CD14-positive monocyte (primary cell): ENCODE measurements around the gene TMEM87B. TPM values are rescaled to one million over a fixed set of nuclear protein-coding genes. Genes with fewer than 3 reads are reported as not detected.
A peak's percentile ranks its signal among the peaks of the same experiment; 100 is the strongest.

Experiments
- DNase-seq, 3 donors: peaks; one replicate each; pipeline ENCODE4 v3.0.0-alpha.2; 2011 to 2022
- H2AFZ ChIP-seq: 2 replicates; pipeline ENCODE4 v1.6.0; 2012; ENCODE audit warnings: mild to moderate bottlenecking, low read depth, low read length, inconsistent platforms; ENCODE audit not compliant: insufficient read depth, poor library complexity, severe bottlenecking
- H3K27ac ChIP-seq, 2 donors: 1 replicate in 1 of 2; 2 replicates in 1 of 2; pipeline ENCODE4 v1.5.1; 2012 to 2013; ENCODE audit warnings: low read length in 2 of 2, control low read depth in 1 of 2, inconsistent platforms in 1 of 2, low read depth in 1 of 2, mild to moderate bottlenecking in 1 of 2
- H3K27me3 ChIP-seq, 2 donors: one replicate each; pipeline versions ENCODE4 v1.6.0 to v1.6.1; 2011 to 2013; ENCODE audit warnings: low read length in 2 of 2; ENCODE audit not compliant: control insufficient read depth in 2 of 2, insufficient read depth in 2 of 2
- H3K36me3 ChIP-seq, 2 donors: replicated peaks in 1 of 2; 1 replicate in 1 of 2; 2 replicates in 1 of 2; pipeline versions ENCODE4 v1.5.1 to v1.6.1; 2012 to 2013; ENCODE audit warnings: low read length in 2 of 2, control low read depth in 1 of 2, inconsistent platforms in 1 of 2, mild to moderate bottlenecking in 1 of 2; ENCODE audit not compliant: insufficient read depth in 2 of 2, control insufficient read depth in 1 of 2
- H3K4me1 ChIP-seq, 2 donors: 1 replicate in 1 of 2; 2 replicates in 1 of 2; pipeline versions ENCODE4 v1.5.1 to v1.6.1; 2012 to 2013; ENCODE audit warnings: low read length in 2 of 2, control low read depth in 1 of 2, inconsistent platforms in 1 of 2, mild to moderate bottlenecking in 1 of 2, moderate library complexity in 1 of 2; ENCODE audit not compliant: insufficient read depth in 2 of 2, control insufficient read depth in 1 of 2
- H3K4me2 ChIP-seq: replicated peaks from 2 replicates; pipeline ENCODE3; 2012; ENCODE audit warnings: low read length, moderate library complexity, mild to moderate bottlenecking; ENCODE audit not compliant: poor library complexity, severe bottlenecking; ENCODE audit errors: extremely low read depth
- H3K4me3 ChIP-seq, 3 experiments: fragments of 200-600 bp in 1 of 3; sonication (generic) in 1 of 3; replicated peaks in 1 of 3; 1 replicate in 2 of 3; 2 replicates in 1 of 3; pipeline ENCODE4 v1.5.1; 2011 to 2013; ENCODE audit warnings: low read length in 3 of 3, mild to moderate bottlenecking in 3 of 3, control low read depth in 2 of 3, low read depth in 2 of 3, inconsistent platforms in 1 of 3, moderate library complexity in 1 of 3
- H3K79me2 ChIP-seq: 2 replicates; pipeline ENCODE4 v1.6.0; 2012; ENCODE audit warnings: mild to moderate bottlenecking, control low read depth, inconsistent platforms, low read length, moderate library complexity; ENCODE audit not compliant: insufficient read depth
- H3K9ac ChIP-seq: 2 replicates; pipeline ENCODE4 v1.6.0; 2017; ENCODE audit warnings: low read length, mild to moderate bottlenecking; ENCODE audit not compliant: insufficient read depth, poor library complexity, severe bottlenecking
- H3K9me3 ChIP-seq, 2 donors: replicated peaks in 1 of 2; 1 replicate in 1 of 2; 2 replicates in 1 of 2; pipeline versions ENCODE4 v1.5.1 to v1.6.1; 2012 to 2013; ENCODE audit warnings: low read length in 2 of 2, control low read depth in 1 of 2; ENCODE audit not compliant: control insufficient read depth in 1 of 2, insufficient read depth in 1 of 2
- H4K20me1 ChIP-seq: 2 replicates; pipeline ENCODE4 v1.6.0; 2012; ENCODE audit warnings: mild to moderate bottlenecking, low read length, control low read depth, moderate library complexity; ENCODE audit not compliant: insufficient read depth
- H3K27ac Mint-ChIP-seq, 7 donors: one replicate each; pipeline ENCODE4 v1.8.0; 2020; ENCODE audit warnings: mild to moderate bottlenecking in 7 of 7, mixed read lengths in 7 of 7, moderate library complexity in 6 of 7, inconsistent platforms in 2 of 7
- H3K27me3 Mint-ChIP-seq, 3 donors: one replicate each; pipeline ENCODE4 v1.8.0; 2021 to 2022; ENCODE audit warnings: low read depth in 3 of 3, mild to moderate bottlenecking in 3 of 3, mixed read lengths in 3 of 3, moderate library complexity in 3 of 3, inconsistent platforms in 1 of 3
- H3K36me3 Mint-ChIP-seq, 2 donors: one replicate each; pipeline ENCODE4 v1.8.0; 2020; ENCODE audit warnings: mixed read lengths in 2 of 2, inconsistent platforms in 1 of 2, mild to moderate bottlenecking in 1 of 2
- H3K4me1 Mint-ChIP-seq: one replicate; pipeline ENCODE4 v1.8.0; 2020; ENCODE audit warnings: mild to moderate bottlenecking, mixed read lengths
- H3K4me3 Mint-ChIP-seq, 2 donors: one replicate each; pipeline ENCODE4 v1.8.0; 2020; ENCODE audit warnings: mild to moderate bottlenecking in 2 of 2, mixed read lengths in 2 of 2, moderate library complexity in 1 of 2
- H3K9me3 Mint-ChIP-seq, 7 donors: one replicate each; pipeline ENCODE4 v1.8.0; 2020 to 2022; ENCODE audit warnings: mixed read lengths in 7 of 7, mild to moderate bottlenecking in 6 of 7, moderate library complexity in 6 of 7, inconsistent platforms in 2 of 7
- WGBS: methylation state at CpG from one replicate; pipeline ENCODE4 v1.1.5; 2013; ENCODE audit warnings: missing lambda C conversion rate; ENCODE audit not compliant: insufficient coverage; 5-methylcytosine and 5-hydroxymethylcytosine counted together
- intact Hi-C, 2 donors: fragments of 100-400 bp; cut with micrococcal nuclease; formaldehyde crosslinking; loops; one replicate each; pipeline versions ENCODE4 v1.15.0 to v1.15.1; 2023
- polyA plus RNA-seq, 3 donors: library from polyadenylated mRNA; depleted of rRNA in 1 of 3; unstranded in 2 of 3; stranded (reverse) in 1 of 3; fragments of 300-500 nt in 2 of 3; fragments of >200 nt in 1 of 3; fragmentation: Illumina TruSeq in 2 of 3; gene quantifications; 1 replicate in 2 of 3; 2 replicates in 1 of 3; pipeline ENCODE4 v1.2.3, GENCODE V29; 2012 to 2021
- TF ChIP-seq, protein P1 (sequence below): fragments of 200-600 bp; IDR thresholded peaks from one replicate; pipeline ENCODE4 v1.8.0; 2022; ENCODE audit warnings: antibody characterized with exemption, mild to moderate bottlenecking

The TMEM87B gene
- polyA plus RNA-seq, 3 donors = 9.1 to 13.4 (median 11.4) TPM

DNA sequence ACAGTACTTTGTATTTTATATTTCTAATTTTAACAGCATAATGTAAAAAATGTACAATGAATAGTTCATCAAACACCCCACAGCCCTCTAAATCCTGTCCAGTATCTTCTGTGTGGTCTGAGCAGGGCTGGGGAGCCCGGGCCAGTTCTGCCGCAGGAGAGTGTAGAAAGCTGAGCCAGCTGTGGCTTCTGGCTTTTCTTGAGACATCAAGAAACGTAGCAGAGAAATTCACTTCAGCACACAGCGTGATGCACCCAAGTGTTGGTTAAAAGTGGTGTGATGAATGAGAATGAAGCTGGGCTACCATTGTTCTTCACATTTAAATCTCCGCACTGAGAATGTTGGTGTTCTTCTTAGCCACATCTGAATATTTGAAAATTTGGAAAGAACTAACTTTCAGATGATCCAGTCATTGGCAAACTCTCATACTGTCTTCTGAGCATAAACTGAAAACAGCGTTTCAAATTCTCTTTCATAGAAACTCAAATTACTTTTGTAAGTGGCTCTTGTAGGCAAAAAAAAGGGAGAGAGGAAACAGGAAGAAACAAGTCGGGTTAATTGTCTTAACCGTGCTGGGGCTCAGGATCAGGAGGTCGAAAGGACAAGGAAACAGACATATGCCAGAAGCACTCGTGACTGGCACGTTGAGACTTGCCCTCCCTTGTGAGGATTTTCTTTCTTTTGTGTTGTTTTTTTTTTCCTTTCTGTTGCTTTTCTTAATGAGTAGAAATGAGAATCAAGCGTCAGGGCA is 23.4 kb upstream of the TMEM87B start:
- Histone ChIP-seq H3K27ac (peak overlapping the region in 1 of 2 donors; percentile 86), H2AFZ (no peak overlapping the region), H3K4me3 (peak overlapping the region in 1 of 3 experiments; percentile 35), H4K20me1 (no peaks in the 10 kb centered on the region), H3K9me3 (no peaks in the 10 kb centered on the region), H3K27me3 (no peaks in the 10 kb centered on the region), H3K4me2 (peak overlapping the region; percentile 35), H3K4me1 (peaks cover 33 to 34% of the 10 kb centered on the region in 2 donors), H3K9ac (no peak overlapping the region), H3K36me3 (no peaks in the 10 kb centered on the region), H3K79me2 (no peaks in the 10 kb centered on the region)
- WGBS = 0% methylated on average over 4 of the region's 12 CpGs
- Mint-ChIP-seq H3K27me3 (peaks cover 0 to 3% (median 0%) of the 10 kb centered on the region in 3 donors), H3K27ac (peak overlapping the region; percentile 33 to 97 (median 93)), H3K4me3 (peak overlapping the region; percentile 3 to 70), H3K4me1 (peaks cover 29% of the 10 kb centered on the region), H3K36me3 (peaks cover 2 to 5% of the 10 kb centered on the region in 2 donors), H3K9me3 (peaks cover 0 to 3% (median 0%) of the 10 kb centered on the region in 7 donors)
- TF ChIP-seq, protein P1, sequence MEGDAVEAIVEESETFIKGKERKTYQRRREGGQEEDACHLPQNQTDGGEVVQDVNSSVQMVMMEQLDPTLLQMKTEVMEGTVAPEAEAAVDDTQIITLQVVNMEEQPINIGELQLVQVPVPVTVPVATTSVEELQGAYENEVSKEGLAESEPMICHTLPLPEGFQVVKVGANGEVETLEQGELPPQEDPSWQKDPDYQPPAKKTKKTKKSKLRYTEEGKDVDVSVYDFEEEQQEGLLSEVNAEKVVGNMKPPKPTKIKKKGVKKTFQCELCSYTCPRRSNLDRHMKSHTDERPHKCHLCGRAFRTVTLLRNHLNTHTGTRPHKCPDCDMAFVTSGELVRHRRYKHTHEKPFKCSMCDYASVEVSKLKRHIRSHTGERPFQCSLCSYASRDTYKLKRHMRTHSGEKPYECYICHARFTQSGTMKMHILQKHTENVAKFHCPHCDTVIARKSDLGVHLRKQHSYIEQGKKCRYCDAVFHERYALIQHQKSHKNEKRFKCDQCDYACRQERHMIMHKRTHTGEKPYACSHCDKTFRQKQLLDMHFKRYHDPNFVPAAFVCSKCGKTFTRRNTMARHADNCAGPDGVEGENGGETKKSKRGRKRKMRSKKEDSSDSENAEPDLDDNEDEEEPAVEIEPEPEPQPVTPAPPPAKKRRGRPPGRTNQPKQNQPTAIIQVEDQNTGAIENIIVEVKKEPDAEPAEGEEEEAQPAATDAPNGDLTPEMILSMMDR = no peak
- peak; percentile 29 to 46 (median 39) for DNase-seq
- intact Hi-C loops = loop anchor here in 1 of 2 donors (2.0 kb wide), 1 partner anchor 25 kb away; no protein-coding TSS in a partner anchor

GRCh38 chr2:112032224-112032586 is 22.9 kb upstream of the TMEM87B start:
- no peaks in the 10 kb centered on the region for H3K27me3 ChIP-seq
- no peak overlapping the region for H2AFZ ChIP-seq
- H3K36me3 ChIP-seq = no peaks in the 10 kb centered on the region
- intact Hi-C loops = no loop called here
- peaks cover 0 to 3% (median 0%) of the 10 kb centered on the region in 3 donors for H3K27me3 Mint-ChIP-seq
- peak overlapping the region; percentile 75 to 86 for H3K27ac ChIP-seq
- no peaks in the 10 kb centered on the region for H3K9me3 ChIP-seq
- 100% methylated on average over 1 of the region's 4 CpGs for WGBS
- TF ChIP-seq, protein P1 = no peak
- H3K9me3 Mint-ChIP-seq = peaks cover 0 to 5% (median 0%) of the 10 kb centered on the region in 7 donors
- H4K20me1 ChIP-seq = no peaks in the 10 kb centered on the region
- H3K9ac ChIP-seq = no peak overlapping the region
- H3K4me1 Mint-ChIP-seq = peaks cover 29% of the 10 kb centered on the region
- H3K36me3 Mint-ChIP-seq = peaks cover 2 to 5% of the 10 kb centered on the region in 2 donors
- peak overlapping the region; percentile 35 for H3K4me2 ChIP-seq
- H3K4me1 ChIP-seq = peaks cover 33 to 34% of the 10 kb centered on the region in 2 donors
- peak overlapping the region in 1 of 3 experiments; percentile 35 for H3K4me3 ChIP-seq
- H3K4me3 Mint-ChIP-seq = peak overlapping the region; percentile 3 to 70
- no peaks in the 10 kb centered on the region for H3K79me2 ChIP-seq
- DNase-seq = no peak
- H3K27ac Mint-ChIP-seq = peak overlapping the region; percentile 33 to 97 (median 93)
